Measurements from ENCODE around the gene PTTG1IP2. TPM values are rescaled to one million over a fixed set of nuclear protein-coding genes. Genes with fewer than 3 reads are reported as not detected.

PTTG1IP2 gene
- total RNA-seq: not detected in 2 replicates

DNA sequence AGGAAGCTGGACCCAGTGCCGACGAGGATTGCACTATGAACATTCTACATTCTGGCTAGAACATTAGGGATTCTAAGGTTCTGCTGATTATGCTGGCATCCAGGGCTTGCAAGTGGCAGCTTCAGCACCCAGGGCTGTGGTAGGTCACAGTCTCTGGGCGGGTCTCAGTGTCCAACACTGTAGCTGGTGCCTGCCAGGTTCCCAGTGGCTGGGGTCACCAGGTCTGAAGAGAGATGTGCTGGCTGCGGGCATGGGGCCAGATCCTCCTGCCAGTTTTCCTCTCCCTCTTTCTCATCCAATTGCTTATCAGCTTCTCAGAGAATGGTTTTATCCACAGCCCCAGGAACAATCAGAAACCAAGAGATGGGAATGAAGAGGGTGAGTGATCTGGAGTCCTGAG lies at the start of gene PTTG1IP2:
Gene PTTG1IP2, plus strand, starts transcription at position 86 of the 400 bp plus-strand sequence. Its CDS starts 148 bp downstream, at position 234.
- no peak for DNase-seq (ENCODE audit: low read depth)

DNA sequence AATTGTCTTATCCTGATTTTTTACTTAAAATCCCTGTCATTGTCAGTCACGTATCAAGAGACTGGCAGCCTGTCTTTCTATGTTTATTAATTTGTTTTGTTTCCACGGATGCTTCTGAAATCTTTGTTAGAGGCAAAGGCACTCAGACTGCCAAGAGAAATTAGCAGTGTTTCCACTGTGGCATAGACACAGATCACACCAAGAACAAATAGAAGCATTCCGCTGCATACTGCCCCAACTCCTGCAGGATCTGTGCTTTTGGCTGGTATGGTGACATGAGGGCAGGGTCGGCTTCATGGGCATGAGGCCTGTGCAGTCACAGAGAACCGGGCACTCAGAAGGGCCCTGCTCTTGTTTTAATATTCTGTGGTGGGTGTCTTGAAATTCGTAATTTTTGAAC lies 47.8 kb upstream of the PTTG1IP2 start:
- DNase-seq (ENCODE audit: low read depth): no peak

DNA sequence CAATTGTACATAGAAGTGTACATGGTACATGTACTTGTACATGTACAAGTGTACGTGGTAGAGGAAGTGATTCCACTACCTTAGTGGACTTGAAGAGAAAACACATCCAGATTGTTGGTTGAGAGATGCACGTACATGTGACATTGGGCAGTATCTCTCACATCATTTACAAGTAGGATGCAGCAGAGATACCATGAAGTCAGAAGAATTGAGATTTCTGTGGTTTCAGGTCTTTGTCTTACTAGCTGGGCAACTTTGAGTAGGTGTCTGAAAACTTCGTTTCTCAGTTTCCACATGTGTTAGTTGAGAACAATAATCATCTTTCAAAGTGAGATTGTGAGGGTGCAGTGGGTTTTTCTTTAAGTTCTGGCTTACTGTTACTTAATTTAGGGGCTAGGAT lies 44.7 kb upstream of the PTTG1IP2 start:
- no peak for DNase-seq (ENCODE audit: low read depth)

DNA sequence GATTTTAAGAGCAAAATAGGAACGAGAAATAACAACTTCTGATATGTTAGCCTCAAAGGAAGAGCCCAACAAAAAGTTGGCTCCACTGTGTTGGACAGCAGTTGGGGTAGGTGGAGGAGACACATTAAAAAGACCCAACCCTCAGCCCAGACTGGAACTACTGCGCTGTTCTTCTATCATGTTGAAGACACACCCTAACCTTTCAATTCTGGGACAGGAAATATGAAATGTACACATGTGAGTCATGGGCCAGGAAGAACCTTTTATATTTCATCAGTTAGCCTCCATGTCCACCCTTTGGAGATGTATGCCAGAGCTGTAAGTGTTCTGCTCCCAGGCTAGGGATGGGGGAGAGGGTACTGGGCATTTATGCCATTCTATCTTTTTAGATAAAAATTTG lies 44.1 kb upstream of the PTTG1IP2 start:
- DNase-seq (ENCODE audit: low read depth): no peak

DNA sequence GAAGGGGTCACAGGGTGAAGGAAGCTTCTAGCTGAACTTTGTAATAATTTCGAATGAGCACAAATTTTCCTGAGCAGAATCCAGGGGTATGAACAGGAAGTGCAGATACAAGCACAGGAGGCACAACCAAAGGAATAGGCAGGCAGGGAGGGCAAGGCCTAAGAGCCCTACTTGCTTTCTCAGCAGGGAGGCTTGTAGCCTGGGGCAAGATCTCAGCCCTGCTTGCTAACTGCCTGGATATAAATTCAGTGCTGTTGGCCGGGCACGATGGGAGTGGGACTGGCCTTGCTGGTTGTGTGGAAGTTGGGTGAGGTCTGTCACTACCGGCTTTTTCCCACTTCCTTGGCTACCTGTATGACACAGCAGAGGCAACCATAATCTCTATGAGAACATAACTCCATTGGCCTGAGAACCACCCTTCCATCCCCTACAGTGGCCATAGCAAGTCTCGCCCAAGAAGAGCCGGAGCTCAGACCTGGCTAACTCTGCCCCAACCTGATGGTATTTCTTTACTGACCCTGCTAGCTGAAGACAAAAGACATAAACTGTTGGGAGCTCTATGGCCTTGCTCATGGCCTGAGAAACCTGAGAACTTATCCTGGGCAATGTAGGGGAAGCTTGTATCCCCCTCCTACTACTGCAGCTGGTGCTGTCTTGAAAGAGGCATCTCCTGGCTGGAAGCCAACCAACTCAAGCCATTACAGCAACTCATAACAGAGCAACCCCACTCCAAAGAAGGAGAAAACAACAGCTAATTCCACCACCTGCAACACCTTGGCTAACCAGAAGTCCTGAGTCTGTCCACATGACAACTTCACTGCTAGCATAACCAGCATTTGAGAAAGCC lies 38.6 kb upstream of the PTTG1IP2 start:
- no peak for DNase-seq (ENCODE audit: low read depth)

DNA sequence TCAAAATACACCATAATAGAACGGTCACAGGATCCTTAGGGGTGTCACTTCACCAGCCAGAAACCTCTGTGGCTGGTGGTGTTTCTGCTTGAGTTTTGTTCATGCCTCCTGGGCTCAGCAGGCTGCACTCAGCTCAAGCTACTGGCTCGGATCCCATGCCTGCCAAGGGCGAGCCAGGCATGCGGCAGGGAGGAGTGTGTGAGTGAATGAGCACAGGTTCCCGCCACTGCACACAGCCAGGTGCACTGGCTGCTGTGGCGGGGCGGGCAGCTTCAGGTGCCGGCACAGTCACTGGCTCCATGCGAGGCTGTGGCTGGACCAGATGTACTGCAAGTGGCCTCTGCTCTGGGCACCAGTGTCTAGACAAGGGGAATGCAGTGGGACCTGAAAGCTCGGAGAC lies 36.7 kb upstream of the PTTG1IP2 start:
- no peak for DNase-seq (ENCODE audit: low read depth)

DNA sequence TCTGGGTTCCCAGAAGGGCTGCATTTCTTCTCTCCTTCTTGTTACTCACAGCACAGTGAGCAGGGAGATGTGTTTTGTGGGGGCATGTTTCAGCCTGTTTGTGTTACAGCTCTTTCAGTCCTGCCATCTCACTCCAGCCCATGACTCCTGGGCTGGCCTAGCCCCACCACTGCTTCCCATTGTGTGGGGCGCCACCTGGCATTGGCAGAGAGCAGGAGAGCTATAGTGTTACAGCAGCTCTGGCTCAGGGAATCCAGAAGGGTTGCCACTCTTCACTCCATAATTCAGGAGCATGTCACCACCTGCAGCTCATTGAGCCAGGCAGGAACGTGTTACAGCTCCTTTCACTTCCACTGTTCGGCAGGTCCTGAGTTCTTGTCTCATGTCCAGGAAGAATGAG lies 36.2 kb upstream of the PTTG1IP2 start:
- no peak for DNase-seq (ENCODE audit: low read depth)

DNA sequence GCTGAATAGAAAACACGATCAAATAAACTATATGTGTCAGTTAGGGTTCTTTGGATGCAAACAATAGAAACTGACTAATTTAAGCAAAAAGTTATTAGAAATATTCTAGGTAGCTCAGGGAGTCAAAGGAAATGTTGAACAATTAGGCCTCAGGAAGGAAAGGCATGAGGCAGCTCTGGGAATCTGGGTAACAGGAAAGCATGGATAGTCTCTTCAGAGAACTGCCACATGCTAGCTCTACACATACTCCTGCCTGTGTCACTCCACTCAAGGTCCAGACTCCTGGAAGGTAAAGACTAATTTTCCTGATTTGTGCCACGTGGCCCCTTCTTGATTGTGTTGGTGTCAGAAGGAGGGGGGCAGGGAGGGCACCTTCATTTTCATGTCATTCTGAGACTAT lies 23.8 kb upstream of the PTTG1IP2 start:
- no peak for DNase-seq (ENCODE audit: low read depth)

DNA sequence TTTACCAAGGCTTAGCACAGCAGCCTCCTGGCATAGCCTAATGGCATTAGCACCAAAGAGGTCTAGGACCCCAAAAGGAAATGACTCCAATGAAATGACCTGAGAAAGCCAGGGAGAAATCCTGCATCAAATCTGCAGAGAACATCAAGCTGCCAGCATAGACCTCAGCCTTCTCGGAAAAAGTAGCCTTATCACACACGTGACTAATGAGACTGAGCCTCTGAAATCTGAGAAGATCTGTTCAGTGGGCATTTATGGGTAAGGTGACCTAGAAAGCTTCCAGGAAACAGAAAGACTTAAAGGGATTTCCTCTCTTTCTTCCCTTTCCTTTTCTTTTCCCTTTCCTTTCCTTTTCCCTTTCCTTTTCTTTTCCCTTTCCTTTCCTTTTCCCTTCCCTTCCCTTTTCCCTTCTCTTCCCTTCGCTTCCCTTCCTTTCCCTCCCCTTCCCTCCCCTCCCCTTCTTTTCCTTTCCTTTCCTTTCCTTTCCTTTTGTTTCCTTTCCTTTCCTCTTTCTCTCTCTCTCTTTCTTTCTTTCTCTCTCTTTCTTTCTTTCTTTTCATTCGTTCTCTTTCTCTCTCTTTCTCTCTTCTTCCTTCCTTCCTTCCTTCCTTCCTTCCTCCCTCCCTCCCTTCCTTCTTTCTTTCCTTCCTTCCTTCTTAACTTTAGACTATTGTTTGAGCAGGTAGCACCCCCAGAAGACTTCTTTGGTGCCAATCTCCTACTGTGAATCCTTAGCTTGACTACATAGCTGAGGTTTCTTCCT lies 23.1 kb upstream of the PTTG1IP2 start:
- DNase-seq (ENCODE audit: low read depth): no peak

DNA sequence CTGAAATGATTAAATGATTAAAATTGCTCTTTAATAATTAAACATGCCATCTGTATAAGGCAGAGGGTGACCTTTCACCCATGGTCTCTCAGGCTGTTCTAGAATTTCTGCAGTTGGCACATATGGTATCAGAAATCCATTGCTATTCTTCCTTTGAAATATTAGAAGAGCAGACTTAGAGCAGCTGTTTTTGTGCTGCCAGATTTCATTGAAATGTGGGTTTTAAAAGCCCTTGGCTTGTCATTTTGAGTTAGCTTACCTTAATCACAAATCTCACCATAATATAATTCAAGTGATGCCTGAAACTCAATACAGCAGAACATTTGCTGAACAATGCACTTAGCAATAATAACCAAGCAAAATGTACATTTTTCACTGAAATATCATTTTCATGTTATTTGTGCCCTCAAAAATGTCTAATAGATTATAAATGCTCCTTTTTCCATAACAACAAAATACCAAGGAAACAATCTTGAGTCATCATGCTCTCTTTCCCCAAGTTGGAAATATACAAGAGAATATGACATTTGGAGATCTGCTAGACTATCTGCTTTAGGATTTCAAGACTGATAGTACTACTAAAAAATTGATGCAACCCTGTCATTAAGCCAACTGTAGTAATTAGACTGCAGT lies 16.1 kb upstream of the PTTG1IP2 start:
- no peak for DNase-seq (ENCODE audit: low read depth)

DNA sequence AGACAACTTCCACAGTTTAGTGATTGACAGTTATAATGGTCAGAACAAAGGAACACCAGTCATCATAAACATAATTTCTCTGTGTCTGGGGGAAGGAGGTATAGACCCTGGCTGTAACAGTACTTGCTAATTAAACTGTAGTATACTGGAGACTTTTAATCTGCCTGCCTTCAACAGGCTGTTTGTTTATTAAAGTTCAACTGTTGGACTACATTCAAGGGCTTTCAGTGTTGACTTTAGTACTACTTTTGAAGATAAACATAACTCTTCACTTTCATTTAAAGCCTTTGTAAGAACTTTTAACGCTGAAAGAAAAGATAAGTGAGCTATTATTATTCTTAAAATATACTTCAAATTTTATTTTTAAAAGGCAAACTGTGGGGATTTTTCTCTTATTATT lies 15.5 kb upstream of the PTTG1IP2 start:
- no peak for DNase-seq (ENCODE audit: low read depth)

DNA sequence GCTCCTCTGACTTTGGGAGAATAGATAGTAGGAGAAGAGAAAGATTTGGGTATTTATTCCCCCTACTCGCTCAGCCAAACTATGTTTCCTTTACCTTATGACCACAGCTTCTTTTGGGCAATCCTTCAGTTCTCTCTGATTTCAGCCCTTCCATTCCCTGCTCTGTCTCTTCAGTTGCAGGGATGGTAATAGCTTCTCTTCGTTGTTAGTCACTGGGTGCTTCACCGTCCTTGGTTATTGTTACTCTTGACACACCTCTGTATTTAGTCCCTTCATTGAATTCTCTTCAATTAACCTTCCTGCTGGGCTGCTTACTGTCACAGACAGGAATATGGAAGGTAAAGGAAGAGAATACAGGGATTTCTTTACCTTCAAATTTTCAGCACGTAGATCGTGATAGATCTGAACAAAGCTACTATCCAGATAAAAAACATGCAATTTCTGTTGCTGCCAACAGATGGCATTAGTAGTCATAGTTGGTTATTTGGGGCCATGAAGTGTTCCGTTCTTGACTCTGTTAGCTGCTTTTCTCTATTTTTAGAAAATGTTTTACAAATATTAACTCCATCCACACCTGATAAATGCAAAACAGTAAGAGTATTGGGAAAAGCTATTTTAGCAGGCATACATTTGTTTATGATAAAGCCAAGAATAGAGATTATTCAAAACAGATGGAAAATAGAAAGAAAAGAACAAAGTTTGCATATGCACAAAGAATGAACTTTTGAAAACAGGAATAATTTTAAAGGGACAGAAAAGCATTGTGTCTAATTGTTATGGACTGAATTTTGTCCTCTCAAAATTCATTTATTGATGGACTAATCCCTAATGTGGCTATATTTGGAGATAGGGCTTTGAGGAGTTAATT lies 14.0 kb upstream of the PTTG1IP2 start:
- DNase-seq (ENCODE audit: low read depth): peak; percentile 64

DNA sequence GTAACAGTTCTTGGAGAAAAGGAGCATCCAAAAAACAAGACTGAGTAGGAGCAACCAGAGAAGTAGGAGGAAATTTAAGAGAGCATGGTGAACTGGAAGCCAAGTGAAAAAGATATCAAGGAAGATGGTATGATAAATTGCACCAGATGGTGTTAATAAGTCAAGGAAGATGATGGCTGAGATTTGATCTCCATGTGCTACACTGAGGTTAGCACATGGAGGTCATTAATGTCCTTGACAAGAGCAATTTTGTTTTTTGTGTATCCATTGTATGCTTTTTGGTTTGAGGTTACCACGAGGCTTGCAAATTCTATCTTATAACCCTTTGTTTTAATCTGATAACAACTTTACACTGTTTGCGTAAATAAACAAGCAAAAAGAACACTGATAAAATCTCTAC lies 11.3 kb upstream of the PTTG1IP2 start:
- DNase-seq (ENCODE audit: low read depth): no peak

DNA sequence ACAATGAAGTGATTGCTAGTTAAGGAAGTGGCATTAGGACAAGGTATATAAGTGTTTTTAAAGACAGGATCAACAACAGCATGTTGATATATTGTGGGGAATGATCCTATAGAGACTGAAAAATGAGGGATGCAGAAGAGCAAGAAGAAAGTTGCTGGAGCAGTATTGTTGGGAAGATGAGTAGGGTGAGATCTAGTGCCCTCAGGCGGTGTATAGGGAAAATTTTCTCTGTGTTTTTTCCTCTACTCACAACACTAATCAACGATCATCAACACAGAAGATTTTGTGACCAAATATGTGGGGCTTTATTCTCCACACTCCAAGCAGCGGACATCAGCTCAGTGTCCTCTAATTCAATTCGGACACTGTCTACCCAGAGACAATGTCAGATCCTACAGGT lies 9.6 kb upstream of the PTTG1IP2 start:
- no peak for DNase-seq (ENCODE audit: low read depth)

DNA sequence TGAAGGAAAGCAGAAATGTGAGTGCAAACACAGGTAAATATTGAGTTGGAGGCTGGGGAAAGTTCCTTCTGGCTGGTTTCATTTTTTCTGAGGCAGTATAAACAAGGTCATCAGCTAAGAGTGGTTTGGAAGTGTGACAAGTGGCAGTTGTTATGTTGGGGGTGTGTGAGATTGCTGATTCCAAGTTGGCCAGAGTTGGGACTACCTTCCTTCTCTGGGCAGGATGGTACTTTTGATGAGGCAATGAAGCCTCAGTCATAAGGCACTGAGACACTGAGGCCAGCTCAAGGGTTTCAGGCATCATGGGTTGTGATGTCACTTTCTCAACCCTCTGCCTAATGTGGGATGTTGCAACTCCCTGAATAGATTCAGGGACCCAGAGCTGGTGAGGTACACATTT lies 8.2 kb upstream of the PTTG1IP2 start:
- peak; percentile 51 for DNase-seq (ENCODE audit: low read depth)

DNA sequence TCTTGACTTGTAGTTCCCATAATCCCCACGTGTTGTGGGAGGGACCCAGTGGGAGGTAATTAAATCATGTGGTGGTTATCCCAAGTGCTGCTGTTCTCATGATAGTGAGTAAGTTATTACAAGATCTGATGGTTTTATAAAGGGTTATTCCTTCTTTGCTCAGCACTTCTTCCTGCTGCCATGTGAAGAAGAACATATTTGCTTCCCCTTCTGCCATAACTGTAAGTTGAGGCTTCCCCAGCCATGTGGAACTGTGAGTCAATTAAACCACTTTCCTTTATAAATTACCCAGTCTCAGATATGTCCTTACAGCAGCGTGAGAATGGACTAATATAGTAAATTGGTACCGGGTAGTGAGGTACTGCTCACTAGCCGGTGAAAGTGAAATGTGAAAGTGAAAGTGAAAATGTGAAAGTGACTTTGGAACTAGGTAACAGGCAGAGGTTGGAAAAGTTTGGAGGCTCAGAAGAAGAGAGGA lies 6.2 kb upstream of the PTTG1IP2 start:
- peak; percentile 51 for DNase-seq (ENCODE audit: low read depth)

DNA sequence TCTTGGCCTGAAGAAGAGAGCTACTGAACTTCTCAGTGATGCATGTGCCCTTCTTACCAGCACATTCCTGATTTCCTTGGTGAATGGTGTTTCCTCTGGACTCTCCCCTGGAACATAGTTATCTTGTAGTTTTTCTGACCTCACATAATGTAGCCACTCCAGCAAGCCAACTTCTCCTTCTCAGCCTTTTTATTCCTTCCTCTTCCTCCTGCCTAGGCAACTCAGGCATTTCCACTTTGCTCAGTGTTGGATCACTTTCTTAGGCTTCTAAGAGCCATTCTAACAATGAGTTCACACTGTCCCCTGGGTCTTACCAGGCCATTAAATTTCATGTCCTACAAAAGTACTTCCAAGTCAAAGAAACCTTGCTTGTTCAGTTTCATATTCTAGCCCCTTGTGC lies 3.6 kb upstream of the PTTG1IP2 start:
- no peak for DNase-seq (ENCODE audit: low read depth)

DNA sequence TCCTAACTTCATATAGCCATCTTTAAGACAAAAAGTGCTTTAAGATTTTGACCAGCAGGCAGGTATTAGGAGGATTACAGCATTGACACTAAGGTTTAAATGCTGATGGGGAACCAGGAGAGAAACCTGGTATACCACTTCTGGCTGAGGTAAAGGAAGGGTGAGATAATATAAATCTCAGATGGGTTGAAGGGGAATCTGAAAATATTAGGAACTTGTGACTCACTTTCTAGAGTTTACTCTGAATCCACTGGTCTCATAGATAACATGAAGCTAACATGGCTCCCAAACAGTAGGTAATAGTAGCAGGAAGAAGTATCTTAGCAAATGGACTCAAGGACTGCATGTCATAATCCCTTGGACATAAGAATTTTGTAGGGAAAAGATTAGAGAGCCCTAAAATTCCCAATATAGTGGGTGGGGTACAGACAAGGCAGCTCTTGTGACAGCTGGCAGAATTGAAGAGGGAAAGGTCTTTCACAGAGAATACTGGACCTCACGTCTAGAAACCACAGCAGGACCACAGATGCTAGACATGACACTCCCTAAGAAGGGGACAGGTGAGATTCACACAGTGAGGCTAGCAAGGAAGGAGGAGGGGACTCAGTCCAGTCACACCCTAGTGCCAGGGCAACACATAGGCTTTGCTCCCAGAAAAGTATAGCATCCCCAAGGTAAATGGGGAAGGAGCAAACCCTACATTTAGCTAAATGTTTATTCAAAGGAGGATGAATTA lies 3.5 kb downstream of the PTTG1IP2 start:
- no peak for DNase-seq (ENCODE audit: low read depth)

DNA sequence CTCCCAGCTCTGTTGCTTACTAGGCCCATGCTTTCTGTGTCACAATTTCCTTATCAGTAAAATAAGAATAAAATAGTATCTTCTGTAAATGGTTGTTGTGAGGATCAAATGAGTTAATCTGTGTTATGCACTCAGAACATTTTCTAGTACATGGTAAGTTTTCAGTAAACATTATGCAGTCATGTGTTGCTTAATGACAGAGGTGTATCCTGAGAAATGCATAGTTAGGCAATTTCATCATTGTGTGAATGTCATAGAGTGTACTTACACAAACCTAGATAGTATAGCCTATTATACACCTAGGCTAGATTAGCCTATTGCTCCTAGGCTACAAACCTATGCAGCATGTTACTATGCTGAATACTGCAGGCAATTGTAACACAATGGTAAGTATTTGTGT lies 4.4 kb downstream of the PTTG1IP2 start:
- DNase-seq (ENCODE audit: low read depth): peak; percentile 51

DNA sequence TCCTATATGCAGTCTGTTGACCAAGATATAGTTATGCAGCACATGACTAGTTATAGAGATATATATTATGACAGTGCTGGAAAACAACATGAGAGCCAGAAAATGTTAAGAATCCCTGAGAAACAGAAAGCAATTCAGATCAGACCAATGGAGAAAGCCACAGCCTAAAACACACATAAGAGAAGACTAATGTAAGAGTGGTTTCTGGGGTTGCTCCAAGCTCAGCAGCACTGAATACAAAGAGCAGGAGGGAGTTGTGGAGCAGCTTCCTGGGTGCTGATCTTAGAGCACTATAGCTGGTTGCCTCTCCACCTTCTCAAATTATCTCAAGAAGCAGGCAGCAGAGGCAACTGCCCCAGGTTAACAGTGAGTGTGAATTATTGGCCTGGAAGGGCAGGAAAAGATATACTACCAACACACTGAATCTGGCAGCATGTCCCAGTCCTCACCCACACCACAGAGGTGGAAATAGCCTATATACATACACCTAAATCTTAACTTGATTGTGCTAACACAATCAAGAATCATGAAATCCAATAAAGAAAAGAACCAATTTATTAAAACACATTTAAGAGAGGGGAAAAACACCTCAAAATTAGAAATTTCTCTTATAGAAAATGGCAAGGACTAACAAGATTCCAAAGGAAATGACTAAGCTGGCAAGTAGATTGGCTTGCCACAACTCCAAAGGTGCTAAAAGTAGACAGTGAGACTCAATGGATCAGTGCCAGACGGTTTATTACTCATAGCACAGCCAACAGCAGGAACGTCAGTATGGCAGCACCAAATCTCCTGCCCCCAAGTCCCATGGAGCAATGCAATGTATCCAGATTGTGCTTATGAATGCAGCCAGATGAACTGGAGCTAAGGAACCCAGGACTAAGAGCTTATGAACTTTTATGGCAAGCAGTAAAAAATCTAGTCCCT lies 5.1 kb downstream of the PTTG1IP2 start:
- peak; percentile 89 for DNase-seq (ENCODE audit: low read depth)

Data from renal cortical epithelial cell (primary cell).